ENCODE results near the gene KCNIP4. TPM values are rescaled to one million over a fixed set of nuclear protein-coding genes. Genes with fewer than 3 reads are reported as not detected.

Gene KCNIP4
- total and polyA plus RNA-seq, 2 of the 4 experiments (the other 2 are of a cell fraction), result not detected

GRCh38 chr4:21092531-21092930 is 856.0 kb downstream of the KCNIP4 start:
- POLR2A ChIA-PET (ENCODE audit: unreplicated experiment), result no interaction called here
- H3K4ac ChIP-seq (ENCODE audit: low read depth, low read length), result no peak overlapping the region

More at GRCh38 chr4:21092531-21092930, 856.0 kb downstream of the KCNIP4 start:
- Histone ChIP-seq H4K20me1 (ENCODE audit: insufficient read depth, low read length) (no peaks in the 10 kb centered on the region), H3K18ac (ENCODE audit: low read depth, low read length) (no peak overlapping the region), H3K4me1 (ENCODE audit: control insufficient read depth, insufficient read depth, low read length) (no peaks in the 10 kb centered on the region), H2AK9ac (replicated peaks; ENCODE audit: low read depth, low read length, poor library complexity) (no peak overlapping the region), H3K27me3 (ENCODE audit: control insufficient read depth, insufficient read depth, low read length) (no peaks in the 10 kb centered on the region), H3K4me3 (ENCODE audit: insufficient read depth, low read depth, low read length) (no peak overlapping the region), H3K23ac (ENCODE audit: low read depth, low read length) (no peak overlapping the region), H2BK5ac (ENCODE audit: low read depth, low read length, poor library complexity, severe bottlenecking) (no peak overlapping the region), H3K36me3 (ENCODE audit: control insufficient read depth, insufficient read depth, low read length) (no peaks in the 10 kb centered on the region), H4K8ac (ENCODE audit: low read depth in 2 of 2, low read length in 2 of 2) (no peak overlapping the region), H3K27ac (ENCODE audit: insufficient read depth, low read length) (no peak overlapping the region), H4K91ac (ENCODE audit: insufficient read depth, low read depth, low read length) (no peak overlapping the region), H3K9me1 (ENCODE audit: insufficient read depth, low read length) (no peaks in the 10 kb centered on the region), H3K9me3 (ENCODE audit: control insufficient read depth, insufficient read depth, low read length) (peaks cover 5% of the 10 kb centered on the region; the same call in 1 of the 2 replicates), H3K4me2 (ENCODE audit: low read depth, low read length) (no peak overlapping the region), H2AK5ac (ENCODE audit: low read depth, low read length) (no peak overlapping the region), H3K56ac (ENCODE audit: extremely low read depth, insufficient read depth, low read length) (no peak overlapping the region), H4K5ac (ENCODE audit: low read depth, low read length) (no peak overlapping the region), H2BK15ac (ENCODE audit: low read depth, low read length) (no peak overlapping the region), H3K9ac (ENCODE audit: low read depth, low read length) (no peak overlapping the region), H3K14ac (replicated peaks; ENCODE audit: low read depth, low read length) (no peak overlapping the region), H2BK20ac (ENCODE audit: low read depth, low read length) (no peak overlapping the region), H2BK120ac (ENCODE audit: low read depth, low read length) (no peak overlapping the region), H2AFZ (replicated peaks; ENCODE audit: low read length, poor library complexity) (no peak overlapping the region), H3K79me1 (ENCODE audit: low read depth in 1 of 2, low read length in 2 of 2) (no peaks in the 10 kb centered on the region)
- DNase-seq (no peak), ATAC-seq (ENCODE audit: low read depth) (no peak)
- in situ Hi-C loops (cut with MboI; ENCODE audit: low sequenced_read_pairs), result no loop called here
- WGBS, 2 experiments (ENCODE audit: extremely low coverage in 2 of 2, insufficient read length in 1 of 2), result no CpG with 5 or more reads among the region's 1 CpG
- no peak for TF ChIP-seq MAFK (IDR thresholded peaks at IDR 0.05; ENCODE audit: low read depth, low read length)
- no peak for TF ChIP-seq BHLHE40 (IDR thresholded peaks at IDR 0.05; ENCODE audit: low read depth, low read length)
- intact Hi-C loops (cut with micrococcal nuclease), result no loop called here
- no TSS peak for BruUV-seq (replicated peaks)
- CTCF ChIA-PET, result no interaction called here
- dilution Hi-C loops (cut with HindIII; ENCODE audit: low sequenced_read_pairs, unreplicated experiment), result no loop called here
